Upper lobe of left lung (tissue), 6 donors: Measurements from ENCODE around the gene MRGPRG. TPM values are rescaled to one million over a fixed set of nuclear protein-coding genes. Genes with fewer than 3 reads are reported as not detected.

ENCODE experiments used
- ATAC-seq, 2 donors: fragments of 200-7000 bp; cut with Tn5 transposase; one replicate each; pipeline ENCODE4 v1.9.1; 2022; ENCODE audit warnings: mild to moderate bottlenecking in 2 of 2, moderate library complexity in 2 of 2; ENCODE audit not compliant: low FRiP score in 2 of 2
- DNase-seq, 2 donors: peaks; one replicate each; pipeline ENCODE4 v3.0.0-alpha.2; 2019 to 2020
- H3K27ac ChIP-seq, 4 donors: fragments of 200-600 bp; sonication (generic); one replicate each; pipeline ENCODE4 v1.5.1; 2016 to 2019
- H3K27me3 ChIP-seq, 4 donors: fragments of 200-600 bp; sonication (generic); one replicate each; pipeline ENCODE4 v1.5.1; 2017 to 2019
- H3K36me3 ChIP-seq, 4 donors: fragments of 200-600 bp; sonication (generic); one replicate each; pipeline ENCODE4 v1.5.1; 2016 to 2019
- H3K4me1 ChIP-seq, 4 donors: fragments of 200-600 bp; sonication (generic); one replicate each; pipeline ENCODE4 v1.5.1; 2018 to 2019
- H3K4me3 ChIP-seq, 4 donors: fragments of 200-600 bp; sonication (generic); one replicate each; pipeline ENCODE4 v1.5.1; 2017 to 2019; ENCODE audit warnings: mild to moderate bottlenecking in 2 of 4, moderate library complexity in 1 of 4
- H3K9me3 ChIP-seq, 4 donors: fragments of 200-600 bp; sonication (generic); one replicate each; pipeline ENCODE4 v1.5.1; 2018 to 2019
- EP300 ChIP-seq, 4 donors: sonication (generic); formaldehyde crosslinking; IDR thresholded peaks; one replicate each; pipeline ENCODE4 v1.5.1; 2017; ENCODE audit warnings: antibody characterized with exemption in 4 of 4, control low read depth in 2 of 4
- POLR2A ChIP-seq, 4 donors: fragments of 450-650 bp; IDR thresholded peaks; one replicate each; pipeline ENCODE4 v1.5.1; 2016 to 2017; ENCODE audit warnings: antibody characterized with exemption in 4 of 4, mild to moderate bottlenecking in 2 of 4
- POLR2AphosphoS5 ChIP-seq, 2 donors: sonication (generic); formaldehyde crosslinking; IDR thresholded peaks; one replicate each; pipeline ENCODE4 v1.5.1; 2017; ENCODE audit warnings: antibody characterized with exemption in 2 of 2
- WGBS, 2 donors: methylation state at CpG; one replicate each; pipeline ENCODE4 v1.1.5; 2017 to 2018; 5-methylcytosine and 5-hydroxymethylcytosine counted together
- total RNA-seq, 6 donors: library from RNA; depleted of rRNA in 4 of 6; stranded (reverse); fragments of >200 nt in 4 of 6; gene quantifications; one replicate each; pipeline versions ENCODE4 v1.1.0 to v1.2.1, GENCODE V29; 2016 to 2021
- TF ChIP-seq, protein P1 (sequence below), 6 experiments: fragments of 450-650 bp in 4 of 6; fragments of 200-600 bp in 2 of 6; sonication (generic) in 2 of 6; IDR thresholded peaks; one replicate each; pipeline ENCODE4 v1.5.1; 2016 to 2019; ENCODE audit warnings: antibody characterized with exemption in 6 of 6
- donor health status: DM: no; HTN: no; CAD: no; lungs with moderate emphysema.
- donor health status: DM: no; HTN: yes; CAD: no; lungs with severe emphysema.

The MRGPRG gene
- total RNA-seq, 6 donors from 2014 or later, result not detected

GRCh38 chr11:3202759-3203158 is 15.9 kb downstream of the MRGPRG start:
- Histone ChIP-seq H3K36me3 (no peaks in the 10 kb centered on the region), H3K4me1 (peaks cover 12 to 22% (median 14%) of the 10 kb centered on the region in 4 donors), H3K4me3 (no peak overlapping the region), H3K27ac (no peak overlapping the region), H3K27me3 (peaks cover 0 to 23% (median 11%) of the 10 kb centered on the region in 4 donors), H3K9me3 (no peaks in the 10 kb centered on the region)
- TF ChIP-seq POLR2A (IDR thresholded peaks at IDR 0.05), result no peak
- TF ChIP-seq POLR2AphosphoS5 (IDR thresholded peaks at IDR 0.05), result no peak
- TF ChIP-seq, protein P1, sequence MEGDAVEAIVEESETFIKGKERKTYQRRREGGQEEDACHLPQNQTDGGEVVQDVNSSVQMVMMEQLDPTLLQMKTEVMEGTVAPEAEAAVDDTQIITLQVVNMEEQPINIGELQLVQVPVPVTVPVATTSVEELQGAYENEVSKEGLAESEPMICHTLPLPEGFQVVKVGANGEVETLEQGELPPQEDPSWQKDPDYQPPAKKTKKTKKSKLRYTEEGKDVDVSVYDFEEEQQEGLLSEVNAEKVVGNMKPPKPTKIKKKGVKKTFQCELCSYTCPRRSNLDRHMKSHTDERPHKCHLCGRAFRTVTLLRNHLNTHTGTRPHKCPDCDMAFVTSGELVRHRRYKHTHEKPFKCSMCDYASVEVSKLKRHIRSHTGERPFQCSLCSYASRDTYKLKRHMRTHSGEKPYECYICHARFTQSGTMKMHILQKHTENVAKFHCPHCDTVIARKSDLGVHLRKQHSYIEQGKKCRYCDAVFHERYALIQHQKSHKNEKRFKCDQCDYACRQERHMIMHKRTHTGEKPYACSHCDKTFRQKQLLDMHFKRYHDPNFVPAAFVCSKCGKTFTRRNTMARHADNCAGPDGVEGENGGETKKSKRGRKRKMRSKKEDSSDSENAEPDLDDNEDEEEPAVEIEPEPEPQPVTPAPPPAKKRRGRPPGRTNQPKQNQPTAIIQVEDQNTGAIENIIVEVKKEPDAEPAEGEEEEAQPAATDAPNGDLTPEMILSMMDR (IDR thresholded peaks at IDR 0.05), result no peak
- no peak for TF ChIP-seq EP300 (IDR thresholded peaks at IDR 0.05)
- 14% methylated on average over 5 of the region's 17 CpGs; no CpG with 5 or more reads in 1 of the 2 donors for WGBS, 2 donors
- DNase-seq, result peak in 1 of 2 donors; percentile 78
- no peak for ATAC-seq

DNA sequence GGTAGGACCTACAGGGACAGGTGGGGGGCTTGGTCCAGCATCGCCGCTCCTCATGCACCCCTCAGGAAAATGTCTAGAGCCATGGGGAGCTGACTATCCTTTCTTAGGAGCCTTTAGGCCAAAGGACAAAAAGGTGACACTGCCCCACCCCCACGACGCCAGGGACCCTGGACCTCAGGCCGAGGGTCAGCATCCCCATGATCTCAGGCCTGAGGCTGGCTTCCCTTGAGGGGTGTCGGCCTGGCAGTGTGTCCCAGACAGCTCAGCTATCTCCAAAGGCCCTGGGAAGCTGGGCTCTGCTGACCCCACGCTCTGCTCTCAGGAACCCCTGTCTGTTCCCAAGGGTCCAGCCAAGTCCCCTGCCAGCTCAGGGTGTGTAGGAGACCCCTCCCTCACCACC is 16.3 kb downstream of the MRGPRG start:
- Histone ChIP-seq H3K9me3 (no peaks in the 10 kb centered on the region), H3K4me1 (peaks cover 12 to 22% (median 14%) of the 10 kb centered on the region in 4 donors), H3K36me3 (no peaks in the 10 kb centered on the region), H3K27ac (no peak overlapping the region), H3K27me3 (peaks cover 0 to 23% (median 11%) of the 10 kb centered on the region in 4 donors), H3K4me3 (no peak overlapping the region)
- ATAC-seq, result no peak
- TF ChIP-seq POLR2AphosphoS5 (IDR thresholded peaks at IDR 0.05) (no peak), POLR2A (IDR thresholded peaks at IDR 0.05) (no peak), EP300 (IDR thresholded peaks at IDR 0.05) (no peak)
- TF ChIP-seq, protein P1 (IDR thresholded peaks at IDR 0.05), result no peak
- peak in 1 of 2 donors; percentile 30 for DNase-seq
- WGBS, 2 donors, result 60 to 67% methylated on average over 1 to 7 of the region's 7 CpGs

- no peak overlapping the region for H3K4me3 ChIP-seq
- DNase-seq, result peak in 1 of 2 donors; percentile 46
- WGBS, 2 donors, result 76 to 90% methylated on average over 2 to 15 of the region's 17 CpGs
- peaks cover 12 to 22% (median 14%) of the 10 kb centered on the region in 4 donors for H3K4me1 ChIP-seq
- H3K27ac ChIP-seq, result no peak overlapping the region
- H3K9me3 ChIP-seq, result no peaks in the 10 kb centered on the region
- TF ChIP-seq POLR2AphosphoS5 (IDR thresholded peaks at IDR 0.05), result no peak
- TF ChIP-seq POLR2A (IDR thresholded peaks at IDR 0.05), result no peak
- TF ChIP-seq, protein P1 (IDR thresholded peaks at IDR 0.05), result no peak
- no peak for TF ChIP-seq EP300 (IDR thresholded peaks at IDR 0.05)
- ATAC-seq, result no peak
- H3K36me3 ChIP-seq, result no peaks in the 10 kb centered on the region
- peaks cover 0 to 23% (median 11%) of the 10 kb centered on the region in 4 donors for H3K27me3 ChIP-seq
These were observed 16.9 kb downstream of the MRGPRG start for GRCh38 chr11:3201677-3202181.

GRCh38 chr11:3201112-3201581 is 17.5 kb downstream of the MRGPRG start:
- Histone ChIP-seq H3K4me3 (no peak overlapping the region), H3K36me3 (no peaks in the 10 kb centered on the region), H3K4me1 (peaks cover 12 to 22% (median 14%) of the 10 kb centered on the region in 4 donors), H3K9me3 (no peaks in the 10 kb centered on the region), H3K27ac (no peak overlapping the region), H3K27me3 (peaks cover 0 to 23% (median 11%) of the 10 kb centered on the region in 4 donors)
- ATAC-seq, result no peak
- DNase-seq, result peak in 1 of 2 donors; percentile 19
- WGBS, 2 donors, result 76 to 82% methylated on average over 6 to 15 of the region's 15 CpGs
- no peak for TF ChIP-seq POLR2AphosphoS5 (IDR thresholded peaks at IDR 0.05)
- no peak for TF ChIP-seq POLR2A (IDR thresholded peaks at IDR 0.05)
- no peak for TF ChIP-seq EP300 (IDR thresholded peaks at IDR 0.05)
- TF ChIP-seq, protein P1 (IDR thresholded peaks at IDR 0.05), result no peak
